ENCODE measurements around the gene CTNNA3.

- TF ChIP-seq, protein P1, sequence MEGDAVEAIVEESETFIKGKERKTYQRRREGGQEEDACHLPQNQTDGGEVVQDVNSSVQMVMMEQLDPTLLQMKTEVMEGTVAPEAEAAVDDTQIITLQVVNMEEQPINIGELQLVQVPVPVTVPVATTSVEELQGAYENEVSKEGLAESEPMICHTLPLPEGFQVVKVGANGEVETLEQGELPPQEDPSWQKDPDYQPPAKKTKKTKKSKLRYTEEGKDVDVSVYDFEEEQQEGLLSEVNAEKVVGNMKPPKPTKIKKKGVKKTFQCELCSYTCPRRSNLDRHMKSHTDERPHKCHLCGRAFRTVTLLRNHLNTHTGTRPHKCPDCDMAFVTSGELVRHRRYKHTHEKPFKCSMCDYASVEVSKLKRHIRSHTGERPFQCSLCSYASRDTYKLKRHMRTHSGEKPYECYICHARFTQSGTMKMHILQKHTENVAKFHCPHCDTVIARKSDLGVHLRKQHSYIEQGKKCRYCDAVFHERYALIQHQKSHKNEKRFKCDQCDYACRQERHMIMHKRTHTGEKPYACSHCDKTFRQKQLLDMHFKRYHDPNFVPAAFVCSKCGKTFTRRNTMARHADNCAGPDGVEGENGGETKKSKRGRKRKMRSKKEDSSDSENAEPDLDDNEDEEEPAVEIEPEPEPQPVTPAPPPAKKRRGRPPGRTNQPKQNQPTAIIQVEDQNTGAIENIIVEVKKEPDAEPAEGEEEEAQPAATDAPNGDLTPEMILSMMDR (IDR thresholded peaks at IDR 0.05) = no peak
- no peak for TF ChIP-seq EP300 (IDR thresholded peaks at IDR 0.05)
- TF ChIP-seq POLR2A (IDR thresholded peaks at IDR 0.05) = no peak
- TF ChIP-seq POLR2AphosphoS5 (IDR thresholded peaks at IDR 0.05) = no peak
Observed at GRCh38 chr10:67296926-67297325, 399.1 kb downstream of the CTNNA3 start.

Data from upper lobe of left lung (tissue), 4 donors.